ENCODE measurements around the gene AMH.

The AMH gene

DNA sequence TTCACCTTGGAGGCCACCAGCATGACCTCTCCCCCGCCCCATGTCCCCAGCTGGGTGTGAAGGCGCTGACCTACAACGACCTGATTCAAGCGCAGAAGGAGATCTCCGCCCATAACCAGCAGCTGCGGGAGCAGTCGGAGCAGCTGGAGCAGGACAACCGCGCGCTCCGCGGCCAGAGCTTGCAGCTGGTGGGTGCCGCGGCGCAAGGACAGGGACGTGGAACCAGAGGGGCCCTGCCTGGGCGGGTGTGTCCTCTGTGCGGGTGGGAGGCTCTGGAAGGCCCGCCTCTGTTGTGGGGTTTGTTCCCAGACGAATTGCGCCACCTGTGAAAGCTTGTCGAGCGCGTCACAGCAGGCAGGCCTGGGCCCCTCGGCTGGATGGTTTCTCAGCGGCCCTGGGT lies 35.3 kb upstream of the AMH start:
- in situ Hi-C loops (cut with MboI; ENCODE audit: low sequenced_read_pairs, unreplicated experiment), result no loop called here
- TF ChIP-seq, protein P1, sequence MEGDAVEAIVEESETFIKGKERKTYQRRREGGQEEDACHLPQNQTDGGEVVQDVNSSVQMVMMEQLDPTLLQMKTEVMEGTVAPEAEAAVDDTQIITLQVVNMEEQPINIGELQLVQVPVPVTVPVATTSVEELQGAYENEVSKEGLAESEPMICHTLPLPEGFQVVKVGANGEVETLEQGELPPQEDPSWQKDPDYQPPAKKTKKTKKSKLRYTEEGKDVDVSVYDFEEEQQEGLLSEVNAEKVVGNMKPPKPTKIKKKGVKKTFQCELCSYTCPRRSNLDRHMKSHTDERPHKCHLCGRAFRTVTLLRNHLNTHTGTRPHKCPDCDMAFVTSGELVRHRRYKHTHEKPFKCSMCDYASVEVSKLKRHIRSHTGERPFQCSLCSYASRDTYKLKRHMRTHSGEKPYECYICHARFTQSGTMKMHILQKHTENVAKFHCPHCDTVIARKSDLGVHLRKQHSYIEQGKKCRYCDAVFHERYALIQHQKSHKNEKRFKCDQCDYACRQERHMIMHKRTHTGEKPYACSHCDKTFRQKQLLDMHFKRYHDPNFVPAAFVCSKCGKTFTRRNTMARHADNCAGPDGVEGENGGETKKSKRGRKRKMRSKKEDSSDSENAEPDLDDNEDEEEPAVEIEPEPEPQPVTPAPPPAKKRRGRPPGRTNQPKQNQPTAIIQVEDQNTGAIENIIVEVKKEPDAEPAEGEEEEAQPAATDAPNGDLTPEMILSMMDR (IDR thresholded peaks at IDR 0.05; ENCODE audit: borderline replicate concordance, control extremely low read depth, extremely low read depth, insufficient read depth, missing control alignments), result no peak

DNA sequence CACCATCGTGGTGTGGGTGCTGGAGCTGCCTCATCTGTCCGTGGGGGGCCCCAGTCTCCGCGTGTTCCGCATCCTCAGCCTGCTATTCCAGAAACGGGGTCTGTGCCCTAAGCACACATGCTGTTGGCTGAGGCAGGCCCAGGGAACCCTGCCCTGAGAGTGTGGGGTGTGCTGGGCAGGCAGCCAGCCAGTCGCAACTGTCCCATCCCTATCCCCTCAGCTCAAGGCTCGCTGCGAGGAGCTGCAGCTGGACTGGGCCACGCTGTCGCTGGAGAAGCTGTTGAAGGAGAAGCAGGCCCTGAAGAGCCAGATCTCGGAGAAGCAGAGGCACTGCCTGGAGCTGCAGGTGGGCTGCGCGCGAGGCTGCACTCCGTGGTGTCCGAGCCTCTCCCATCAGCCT lies 34.9 kb upstream of the AMH start:
- in situ Hi-C loops (cut with MboI; ENCODE audit: low sequenced_read_pairs, unreplicated experiment), result no loop called here
- TF ChIP-seq, protein P1 (IDR thresholded peaks at IDR 0.05; ENCODE audit: borderline replicate concordance, control extremely low read depth, extremely low read depth, insufficient read depth, missing control alignments), result no peak
- DNase-seq (ENCODE audit: low spot score), result no peak

More for the DNA sequence above, 35.3 kb upstream of the AMH start:
- DNase-seq (ENCODE audit: low spot score), result no peak

DNA sequence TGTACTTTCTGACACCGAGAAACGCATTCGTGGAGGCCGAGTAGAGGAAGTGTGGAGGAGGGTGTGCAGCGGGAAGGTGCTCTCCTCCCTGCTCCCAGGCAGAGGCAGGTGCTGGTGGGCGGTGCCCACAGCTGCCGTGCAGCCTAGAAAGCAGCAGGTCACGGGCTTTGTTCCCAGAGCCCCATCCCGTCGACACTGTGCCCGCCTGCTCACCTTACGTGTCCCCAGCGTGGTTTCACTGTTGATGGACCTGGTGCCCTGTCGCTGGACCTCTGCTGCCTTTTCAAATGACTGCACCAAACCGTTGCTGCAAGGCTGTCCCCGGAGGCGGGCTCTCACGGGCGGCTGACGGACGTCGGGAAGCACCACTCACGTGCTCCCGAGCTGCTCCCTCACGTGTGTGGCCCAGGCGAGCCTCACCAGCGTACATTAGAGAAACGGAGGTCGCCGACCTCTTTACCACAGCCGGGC lies 33.8 kb upstream of the AMH start:
- no peak for DNase-seq (ENCODE audit: low spot score)
- in situ Hi-C loops (cut with MboI; ENCODE audit: low sequenced_read_pairs, unreplicated experiment), result no loop called here
- TF ChIP-seq, protein P1 (IDR thresholded peaks at IDR 0.05; ENCODE audit: borderline replicate concordance, control extremely low read depth, extremely low read depth, insufficient read depth, missing control alignments), result no peak

DNA sequence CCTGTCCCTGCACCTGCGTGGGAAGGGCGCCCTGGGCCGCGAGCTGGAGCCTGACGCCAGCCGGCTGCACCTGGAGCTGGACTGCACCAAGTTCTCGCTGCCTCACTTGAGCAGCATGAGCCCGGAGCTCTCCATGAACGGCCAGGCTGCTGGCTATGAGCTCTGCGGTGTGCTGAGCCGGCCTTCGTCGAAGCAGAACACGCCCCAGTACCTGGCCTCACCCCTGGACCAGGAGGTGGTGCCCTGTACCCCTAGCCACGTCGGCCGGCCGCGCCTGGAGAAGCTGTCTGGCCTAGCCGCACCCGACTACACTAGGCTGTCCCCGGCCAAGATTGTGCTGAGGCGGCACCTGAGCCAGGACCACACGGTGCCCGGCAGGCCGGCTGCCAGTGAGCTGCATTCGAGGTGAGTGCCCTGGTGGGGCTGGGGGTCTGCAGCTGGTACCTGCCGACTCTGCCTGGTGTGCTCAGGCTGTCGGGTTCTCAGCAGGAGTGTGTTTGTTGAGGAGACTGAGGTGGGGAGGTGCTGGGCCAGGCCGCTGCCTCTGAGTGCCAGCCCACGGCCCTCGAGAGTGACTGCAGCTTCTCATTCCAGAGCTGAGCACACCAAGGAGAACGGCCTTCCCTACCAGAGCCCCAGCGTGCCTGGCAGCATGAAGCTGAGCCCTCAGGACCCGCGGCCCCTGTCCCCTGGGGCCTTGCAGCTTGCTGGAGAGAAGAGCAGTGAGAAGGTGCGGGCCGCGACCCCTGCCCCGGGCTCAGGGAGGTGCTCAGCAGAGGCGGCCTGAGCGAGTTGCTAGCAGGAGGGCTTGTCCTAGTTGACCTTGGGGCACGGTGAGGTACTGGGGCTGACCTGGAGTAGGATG lies 32.5 kb upstream of the AMH start:
- TF ChIP-seq, protein P1 (IDR thresholded peaks at IDR 0.05; ENCODE audit: borderline replicate concordance, control extremely low read depth, extremely low read depth, insufficient read depth, missing control alignments), result no peak
- in situ Hi-C loops (cut with MboI; ENCODE audit: low sequenced_read_pairs, unreplicated experiment), result no loop called here
- no peak for DNase-seq (ENCODE audit: low spot score)

DNA sequence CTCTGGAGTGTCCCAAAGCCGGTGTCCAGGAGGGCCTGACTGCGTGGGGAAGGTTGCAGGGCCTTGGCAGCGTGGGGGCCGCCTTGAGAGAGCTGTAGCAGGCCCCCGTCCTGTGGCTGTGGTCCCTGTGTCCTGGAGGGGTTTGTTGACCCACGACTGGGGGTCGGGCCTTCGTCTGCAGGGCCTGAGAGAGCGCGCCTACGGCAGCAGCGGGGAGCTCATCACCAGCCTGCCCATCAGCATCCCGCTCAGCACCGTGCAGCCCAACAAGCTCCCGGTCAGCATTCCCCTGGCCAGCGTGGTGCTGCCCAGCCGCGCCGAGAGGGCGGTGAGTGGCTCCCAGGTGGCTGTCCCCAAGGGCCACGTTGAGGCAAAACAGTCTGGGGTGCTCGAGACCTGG lies 31.5 kb upstream of the AMH start:
- TF ChIP-seq, protein P1 (IDR thresholded peaks at IDR 0.05; ENCODE audit: borderline replicate concordance, control extremely low read depth, extremely low read depth, insufficient read depth, missing control alignments), result no peak
- no peak for DNase-seq (ENCODE audit: low spot score)
- in situ Hi-C loops (cut with MboI; ENCODE audit: low sequenced_read_pairs, unreplicated experiment), result no loop called here

DNA sequence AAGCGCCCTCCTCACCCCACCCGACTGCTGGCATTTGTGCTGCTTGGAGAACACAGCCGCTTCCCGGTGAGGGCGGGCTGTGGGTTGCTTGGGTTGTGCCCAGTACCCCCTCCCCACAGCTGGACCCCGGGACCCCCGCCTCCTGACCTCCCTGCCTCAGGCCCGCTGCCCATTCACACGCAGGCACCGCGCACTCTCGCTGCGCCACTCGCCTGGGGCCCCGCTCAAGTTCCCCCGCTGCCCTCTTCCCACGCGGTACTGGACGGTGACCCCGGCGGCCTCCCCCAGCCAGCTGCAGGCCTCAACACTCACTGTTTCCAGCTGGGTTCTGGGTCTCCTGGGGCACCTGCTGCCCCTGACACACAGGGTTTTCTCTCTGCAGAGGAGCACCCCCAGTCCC lies 29.4 kb upstream of the AMH start:
- TF ChIP-seq, protein P1 (IDR thresholded peaks at IDR 0.05; ENCODE audit: borderline replicate concordance, control extremely low read depth, extremely low read depth, insufficient read depth, missing control alignments), result no peak
- in situ Hi-C loops (cut with MboI; ENCODE audit: low sequenced_read_pairs, unreplicated experiment), result no loop called here
- DNase-seq (ENCODE audit: low spot score), result no peak
